Measurements from ENCODE around the gene PPM1E.
"Not testable (repeated sequence)": the region's sequence is repeated elsewhere in the genome, so short reads cannot be mapped to it uniquely, and the experiment has no call there.

Gene PPM1E

DNA sequence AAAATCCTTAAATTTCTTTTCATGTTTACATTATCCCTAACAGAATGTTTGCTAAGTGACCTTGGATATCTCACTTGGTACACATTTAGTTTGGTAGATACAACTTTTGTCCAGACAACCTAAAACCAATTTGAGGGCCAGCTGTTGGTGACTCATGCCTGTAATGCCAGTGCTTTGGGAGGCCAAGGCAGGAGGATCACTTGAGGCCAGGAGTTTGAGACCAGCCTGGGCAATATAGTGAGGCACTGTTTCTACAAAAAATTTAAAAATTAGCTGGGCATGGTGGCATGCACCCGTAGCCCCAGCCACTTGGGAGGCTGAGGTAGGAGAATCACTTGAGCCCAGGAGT is 202.0 kb downstream of the PPM1E start:
- not testable (repeated sequence) for DNase-seq

GRCh38 chr17:58960068-58960467 is 204.4 kb downstream of the PPM1E start:
- DNase-seq, result peak; percentile 55

- DNase-seq, result no peak
Measured at GRCh38 chr17:58965221-58965620, 209.6 kb downstream of the PPM1E start.

GRCh38 chr17:58966208-58966607 is 210.6 kb downstream of the PPM1E start:
- no peak for DNase-seq

GRCh38 chr17:58968426-58969061 is 212.9 kb downstream of the PPM1E start:
- DNase-seq, result no peak

GRCh38 chr17:58969156-58969555 is 213.5 kb downstream of the PPM1E start:
- DNase-seq, result no peak

- no peak for DNase-seq
Measured at GRCh38 chr17:58969612-58970011, 214.0 kb downstream of the PPM1E start.

DNA sequence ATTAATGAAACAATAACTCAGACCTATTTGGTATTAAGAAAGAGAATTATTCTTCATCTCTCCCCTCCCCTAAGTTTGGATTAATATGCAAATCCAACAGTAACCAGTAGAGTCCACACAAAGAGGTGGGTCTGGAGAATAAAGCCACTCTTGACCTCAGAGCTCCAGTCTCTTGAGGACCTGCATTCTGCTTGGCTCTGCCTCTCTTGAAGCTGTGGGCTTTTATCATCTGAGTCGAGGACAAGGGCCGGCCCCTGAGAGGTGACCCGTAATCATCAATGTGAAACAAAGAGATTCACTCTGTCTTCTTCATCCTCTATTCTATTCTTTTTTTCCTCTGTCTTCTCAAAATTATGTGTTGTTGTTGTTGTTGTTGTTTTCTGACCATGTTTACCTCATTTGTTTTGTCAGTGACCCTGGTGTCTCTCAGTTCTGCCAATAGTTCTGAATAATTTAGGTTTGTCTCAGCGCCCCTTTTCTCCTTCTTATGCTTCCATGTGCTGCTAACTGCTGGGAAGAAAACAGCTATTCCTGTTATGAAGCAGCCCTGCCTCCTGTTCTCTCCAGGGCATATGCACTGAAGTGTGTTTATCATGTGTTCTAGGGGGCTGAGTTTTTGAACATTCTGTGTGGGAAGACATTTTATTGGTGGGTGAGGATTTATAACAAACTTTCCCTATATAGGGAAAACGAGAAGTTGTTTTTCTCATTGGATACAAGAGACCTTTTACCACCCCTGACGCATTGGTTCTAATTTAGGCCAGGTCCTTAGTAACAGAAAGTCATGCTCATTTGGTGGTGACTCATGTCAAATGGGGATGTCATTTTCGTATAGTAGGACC is 215.2 kb downstream of the PPM1E start:
- no peak for DNase-seq

DNA sequence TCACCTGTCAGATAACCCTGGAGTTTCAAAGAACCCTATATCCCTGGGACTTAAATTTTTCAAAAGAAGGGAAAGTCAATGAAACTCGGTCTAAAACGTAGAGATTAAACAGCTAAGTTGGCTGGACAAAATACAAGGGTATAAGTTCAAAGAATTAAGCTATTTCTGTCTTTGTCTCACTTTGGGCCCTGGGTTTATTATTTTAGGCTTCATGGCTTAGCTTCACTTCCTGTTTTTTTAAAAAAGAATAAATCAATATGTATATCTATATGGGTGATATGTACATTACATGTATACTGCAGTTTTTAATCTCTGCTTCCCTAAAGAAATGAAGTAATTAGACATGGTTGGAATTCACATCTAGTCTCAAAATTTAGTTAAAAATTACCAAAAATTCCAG is 218.7 kb downstream of the PPM1E start:
- DNase-seq, result no peak

GRCh38 chr17:58976541-58976940 is 220.9 kb downstream of the PPM1E start:
- no peak for DNase-seq

DNA sequence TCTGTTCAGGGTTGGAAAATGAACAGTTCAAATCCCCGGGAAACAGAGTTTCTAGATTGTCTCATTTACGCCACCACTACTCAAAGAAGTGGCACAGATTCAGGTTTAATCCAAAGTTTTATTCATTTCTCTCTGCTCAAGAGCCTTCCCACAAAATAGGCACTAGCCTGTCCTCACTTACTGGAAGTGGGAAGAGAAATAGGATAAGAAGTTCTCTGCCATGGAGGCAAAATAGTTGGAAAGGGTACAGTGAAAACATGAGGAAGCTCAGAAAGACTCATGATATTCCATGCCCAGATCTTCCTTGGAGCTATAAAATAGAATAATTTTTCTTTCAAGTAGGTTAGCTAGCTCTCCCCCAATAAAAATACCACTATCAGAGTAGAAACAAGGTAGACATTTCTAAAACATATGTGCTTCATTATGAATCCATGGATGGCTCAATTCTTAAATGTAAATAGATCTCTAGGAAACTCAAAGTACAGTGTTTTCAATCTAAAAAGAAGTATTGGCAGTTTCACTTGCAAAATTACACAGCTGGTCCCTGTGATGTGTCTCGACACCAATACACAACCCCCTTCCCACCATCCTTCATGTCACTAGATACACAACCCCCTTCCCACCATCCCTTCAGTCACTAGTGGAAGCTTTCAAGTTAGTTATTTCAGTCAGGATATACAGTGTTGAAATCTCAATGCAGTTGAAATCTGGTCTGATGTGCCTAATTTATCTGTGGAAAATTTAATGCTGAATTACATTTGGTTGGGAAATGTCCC is 225.2 kb downstream of the PPM1E start:
- no peak for DNase-seq

GRCh38 chr17:58982626-58983025 is 227.0 kb downstream of the PPM1E start:
- DNase-seq, result no peak

DNA sequence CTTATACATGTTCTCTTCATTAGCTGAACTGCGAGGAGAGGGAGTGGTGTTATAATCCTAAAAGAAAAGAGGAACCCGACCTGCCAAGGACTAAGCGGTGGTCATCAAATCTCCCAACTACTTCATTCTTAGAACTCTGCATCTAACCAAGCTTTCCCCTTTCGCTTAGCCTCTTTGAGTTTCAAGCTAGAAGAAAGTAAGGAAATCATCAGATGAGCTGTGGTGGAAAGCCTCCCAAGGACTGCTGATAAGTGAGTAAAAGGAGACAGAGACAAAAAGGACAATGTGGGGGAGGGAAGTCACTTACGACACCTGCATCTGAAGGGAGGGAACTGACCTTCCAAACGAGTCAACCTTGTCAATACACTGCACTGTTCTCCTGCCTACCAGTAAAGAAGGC is 229.7 kb downstream of the PPM1E start:
- DNase-seq, result peak; percentile 31

GRCh38 chr17:58985971-58986370 is 230.3 kb downstream of the PPM1E start:
- no peak for DNase-seq

DNA sequence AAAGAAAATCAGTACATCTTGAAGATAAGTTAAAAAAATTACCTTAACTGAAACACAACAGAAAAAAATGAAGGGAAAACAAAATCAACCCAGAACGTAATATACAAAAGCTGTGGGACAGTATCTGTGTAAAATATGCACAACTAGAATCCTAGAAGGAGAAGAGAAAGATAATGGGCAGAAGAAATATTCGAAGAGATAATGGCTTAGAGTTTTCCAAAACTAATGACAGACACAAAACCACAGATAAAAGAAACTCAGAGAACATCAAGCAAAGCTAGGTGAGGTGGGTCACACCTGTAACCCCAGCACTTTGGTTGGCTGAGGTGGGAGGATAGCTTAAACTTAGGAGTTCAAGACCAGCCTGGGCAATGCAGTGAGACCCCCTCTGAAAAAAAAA is 234.0 kb downstream of the PPM1E start:
- no peak for DNase-seq

DNA sequence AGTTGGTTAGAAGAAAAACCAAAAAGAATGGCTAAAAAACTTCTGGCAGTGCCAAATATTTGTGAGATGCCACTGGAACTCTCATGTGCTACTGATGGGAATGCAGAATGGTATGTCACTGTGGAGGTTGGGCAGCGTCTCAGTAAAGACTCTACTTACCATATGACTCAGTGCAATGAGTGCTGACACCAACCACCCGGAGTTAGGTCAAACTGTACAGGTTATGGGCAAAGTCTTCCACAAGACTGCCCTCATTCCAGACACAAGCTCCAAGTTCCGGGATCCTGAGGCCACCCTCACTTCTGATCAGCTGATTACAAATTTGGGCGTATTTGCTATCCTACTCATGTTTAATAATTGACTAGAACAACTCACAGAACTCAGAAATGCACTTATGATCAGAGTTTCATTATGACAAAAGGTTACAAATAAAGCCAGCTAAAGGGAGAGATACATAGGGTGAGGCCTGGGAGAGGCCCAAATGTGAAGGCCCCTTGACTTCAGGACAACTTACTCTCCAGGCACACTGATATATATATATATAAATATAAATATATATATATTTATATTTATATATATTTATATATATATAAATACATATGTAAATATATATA is 236.2 kb downstream of the PPM1E start:
- no peak for DNase-seq

- no peak for DNase-seq
Measured at GRCh38 chr17:58993311-58993710, 237.7 kb downstream of the PPM1E start.

GRCh38 chr17:58995247-58995940 is 239.7 kb downstream of the PPM1E start:
- DNase-seq, result no peak

GRCh38 chr17:58996968-58997367 is 241.3 kb downstream of the PPM1E start:
- DNase-seq, result peak; percentile 69

DNA sequence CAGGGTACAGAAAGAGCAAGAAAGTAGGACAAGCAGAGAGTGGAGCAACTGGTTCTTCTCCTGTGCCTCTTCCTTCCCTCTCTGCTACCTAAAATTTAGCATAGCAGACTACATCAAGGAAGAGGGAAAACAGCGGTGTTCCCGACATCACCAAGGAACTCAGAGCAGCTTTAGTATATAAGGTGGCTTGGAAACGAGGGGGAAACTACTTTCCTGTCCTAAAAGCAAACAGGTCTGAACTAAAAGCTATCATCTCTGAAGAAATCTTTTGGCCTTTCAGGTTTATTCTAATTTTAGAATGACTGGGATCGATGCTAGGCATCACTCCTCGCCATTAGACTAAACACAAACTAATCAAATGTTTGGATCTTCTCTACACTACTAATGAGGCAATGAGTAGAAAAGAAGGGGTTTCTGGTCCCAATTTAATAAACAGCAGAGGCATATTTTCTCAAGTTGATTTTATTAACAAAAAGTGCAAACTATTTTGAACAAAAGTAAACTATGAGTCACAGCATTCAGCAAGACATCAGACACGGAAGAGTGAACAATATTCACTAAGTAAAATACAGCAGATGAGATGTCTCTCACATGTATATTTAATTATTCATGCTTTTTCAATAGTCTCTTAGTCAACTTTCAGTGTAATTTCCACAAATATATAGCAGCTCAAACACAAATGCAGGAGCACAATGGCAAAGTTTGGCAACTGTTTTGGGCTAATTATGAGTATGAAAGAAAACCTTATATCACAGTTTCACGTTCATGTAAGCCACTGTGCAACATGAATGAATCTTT is 242.3 kb downstream of the PPM1E start:
- no peak for DNase-seq

- DNase-seq, result no peak
Measured at GRCh38 chr17:58998871-58999270, 243.2 kb downstream of the PPM1E start.

DNA sequence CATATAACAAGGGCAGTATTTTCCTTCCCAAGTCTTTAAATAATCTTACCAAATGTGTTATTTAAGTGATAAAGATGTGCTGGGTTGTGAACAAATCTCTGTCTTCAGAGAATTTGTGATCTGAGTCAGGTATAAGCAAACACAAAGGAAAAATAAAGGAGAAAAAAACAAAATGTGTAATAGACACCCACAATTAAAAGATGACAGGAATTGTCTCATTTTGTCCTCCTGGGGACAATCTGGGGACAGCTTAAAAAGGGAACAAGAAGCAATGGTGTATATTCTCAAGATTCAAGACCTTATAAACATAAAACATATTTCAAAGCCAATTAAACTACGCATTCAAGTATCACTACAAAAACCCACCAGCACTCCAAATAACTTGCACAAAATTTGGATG is 243.8 kb downstream of the PPM1E start:
- no peak for DNase-seq
